Measurements from ENCODE around the gene PPFIBP1. TPM values are rescaled to one million over a fixed set of nuclear protein-coding genes. Genes with fewer than 3 reads are reported as not detected.

The PPFIBP1 gene
- total and polyA plus RNA-seq, 9 donors, result 61.3 to 216 (median 155) TPM

DNA sequence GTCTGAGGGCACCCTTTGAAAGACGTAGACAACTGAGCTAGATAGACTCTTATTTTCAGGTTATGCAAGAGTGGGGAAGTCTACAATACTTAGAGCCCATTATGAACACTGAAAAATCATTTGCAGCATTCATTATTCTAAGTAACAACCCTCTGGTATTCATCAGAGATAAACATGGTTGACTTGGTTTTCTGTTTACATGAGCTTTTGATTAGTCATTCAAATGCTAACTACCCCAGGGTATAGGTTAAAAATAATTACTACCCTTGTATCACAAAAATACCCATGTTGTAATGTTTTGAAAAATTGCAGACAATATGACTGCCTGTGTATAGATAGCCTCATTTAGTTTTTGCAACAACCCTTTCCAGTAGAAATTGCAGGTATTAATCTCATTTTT is 78.5 kb downstream of the PPFIBP1 start:
- intact Hi-C loops (cut with DNase I), result no loop called here
- H3K4me3 ChIP-seq, result no peak overlapping the region
- no peak for TF ChIP-seq CTCF (IDR thresholded peaks at IDR 0.05)
- TF ChIP-seq EP300 (IDR thresholded peaks at IDR 0.05), result no peak
- TF ChIP-seq POLR2A (IDR thresholded peaks at IDR 0.05), result no peak
- no peak overlapping the region for H3K27ac ChIP-seq
- no peaks in the 10 kb centered on the region for H3K9me3 ChIP-seq
- peaks cover 18% of the 10 kb centered on the region for H3K4me1 ChIP-seq (ENCODE audit: insufficient read depth)
- no peaks in the 10 kb centered on the region for H3K27me3 ChIP-seq
- DNase-seq, result no peak
- H3K36me3 ChIP-seq, result no peaks in the 10 kb centered on the region
- WGBS, 3 donors, result 68 to 86% (median 81%) methylated on average over 1 of the region's 1 CpG

DNA sequence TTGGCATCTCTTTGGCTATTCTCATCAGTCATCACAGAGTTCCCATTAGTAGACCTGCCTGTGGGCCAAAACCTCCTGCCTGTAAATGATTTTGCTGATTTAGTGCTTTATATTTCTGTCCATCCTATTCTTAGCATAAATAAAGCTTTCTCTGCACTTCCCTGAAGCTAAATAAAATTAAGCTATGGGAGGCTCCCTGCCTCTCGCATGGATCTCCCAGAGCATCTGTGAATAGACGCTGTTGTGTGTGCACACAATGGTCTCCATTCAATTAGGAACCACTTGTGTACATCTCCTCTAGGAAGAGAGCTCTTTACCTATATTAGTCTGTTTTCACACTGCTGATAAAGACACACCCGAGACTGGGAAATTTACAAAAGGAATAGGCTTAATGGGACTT is 80.4 kb downstream of the PPFIBP1 start:
- TF ChIP-seq EP300 (IDR thresholded peaks at IDR 0.05) (no peak), POLR2A (IDR thresholded peaks at IDR 0.05) (no peak), CTCF (IDR thresholded peaks at IDR 0.05) (no peak)
- H3K27me3 ChIP-seq, result no peaks in the 10 kb centered on the region
- no peak for DNase-seq
- no peak overlapping the region for H3K27ac ChIP-seq
- peaks cover 16% of the 10 kb centered on the region for H3K4me1 ChIP-seq (ENCODE audit: insufficient read depth)
- H3K9me3 ChIP-seq, result no peaks in the 10 kb centered on the region
- intact Hi-C loops (cut with DNase I), result no loop called here
- no peaks in the 10 kb centered on the region for H3K36me3 ChIP-seq
- no peak overlapping the region for H3K4me3 ChIP-seq
- WGBS, 3 donors, result 91 to 98% (median 97%) methylated on average over 3 of the region's 3 CpGs

- H3K27me3 ChIP-seq, result no peaks in the 10 kb centered on the region
- intact Hi-C loops (cut with DNase I), result no loop called here
- peaks cover 17% of the 10 kb centered on the region for H3K4me1 ChIP-seq (ENCODE audit: insufficient read depth)
- TF ChIP-seq EP300 (IDR thresholded peaks at IDR 0.05), result no peak
- TF ChIP-seq CTCF (IDR thresholded peaks at IDR 0.05), result no peak
- TF ChIP-seq POLR2A (IDR thresholded peaks at IDR 0.05), result no peak
- no peak overlapping the region for H3K27ac ChIP-seq
- DNase-seq, result no peak
- H3K9me3 ChIP-seq, result no peaks in the 10 kb centered on the region
- no peaks in the 10 kb centered on the region for H3K36me3 ChIP-seq
- WGBS, 3 donors, result 11 to 21% (median 12%) methylated on average over 2 of the region's 2 CpGs
- H3K4me3 ChIP-seq, result no peak overlapping the region
These were observed 83.0 kb downstream of the PPFIBP1 start for GRCh38 chr12:27606986-27607385.

DNA sequence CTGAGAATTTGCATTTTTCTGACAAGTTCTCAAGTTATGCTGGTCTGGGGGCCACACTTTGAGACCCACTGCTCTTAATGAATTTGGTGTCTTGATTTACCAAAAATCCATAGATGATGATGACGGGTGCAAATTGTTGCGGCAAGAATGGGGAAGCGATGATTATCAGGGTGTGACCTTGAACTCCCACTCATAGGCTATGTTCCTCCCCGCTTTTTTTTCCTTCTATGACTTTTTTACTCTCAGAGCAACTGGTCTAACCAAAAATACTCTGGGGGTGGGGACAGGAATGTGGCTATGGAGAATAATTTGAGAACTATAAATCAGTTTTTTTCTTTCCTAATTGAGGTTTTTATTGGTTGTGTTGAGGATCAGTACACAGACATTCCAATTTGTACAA is 83.6 kb downstream of the PPFIBP1 start:
- Histone ChIP-seq H3K27me3 (no peaks in the 10 kb centered on the region), H3K36me3 (no peaks in the 10 kb centered on the region), H3K4me3 (no peak overlapping the region), H3K9me3 (no peaks in the 10 kb centered on the region), H3K27ac (peak overlapping the region in 1 of 2 donors; percentile 29), H3K4me1 (ENCODE audit: insufficient read depth) (peaks cover 16% of the 10 kb centered on the region)
- 14 to 44% (median 18%) methylated on average over 4 of the region's 4 CpGs for WGBS, 3 donors
- TF ChIP-seq CTCF (IDR thresholded peaks at IDR 0.05) (no peak), POLR2A (IDR thresholded peaks at IDR 0.05) (no peak), EP300 (IDR thresholded peaks at IDR 0.05) (no peak)
- intact Hi-C loops (cut with DNase I), result no loop called here
- no peak for DNase-seq
